NCI-H345 treated with DMSO at 0.1 percent for 48 hours (cell line): ENCODE measurements around the gene EXOC3L4.
A peak's percentile ranks its signal among the peaks of the same experiment; 100 is the strongest.

Experiments used
- DNase-seq: peaks from one replicate; lab custom pipeline; 2025; ENCODE audit not compliant: unreplicated experiment; lab: John Stamatoyannopoulos, UW

The EXOC3L4 gene

GRCh38 chr14:103090481-103091020 lies 4.0 kb upstream of the EXOC3L4 start:
- no peak for DNase-seq

- no peak for DNase-seq
Measured at GRCh38 chr14:103091041-103091882, 3.3 kb upstream of the EXOC3L4 start.

- DNase-seq: no peak
Measured at GRCh38 chr14:103091883-103092222, 2.7 kb upstream of the EXOC3L4 start.

- no peak for DNase-seq
Measured at GRCh38 chr14:103093856-103094405, 594 bp upstream of the EXOC3L4 start.

DNA sequence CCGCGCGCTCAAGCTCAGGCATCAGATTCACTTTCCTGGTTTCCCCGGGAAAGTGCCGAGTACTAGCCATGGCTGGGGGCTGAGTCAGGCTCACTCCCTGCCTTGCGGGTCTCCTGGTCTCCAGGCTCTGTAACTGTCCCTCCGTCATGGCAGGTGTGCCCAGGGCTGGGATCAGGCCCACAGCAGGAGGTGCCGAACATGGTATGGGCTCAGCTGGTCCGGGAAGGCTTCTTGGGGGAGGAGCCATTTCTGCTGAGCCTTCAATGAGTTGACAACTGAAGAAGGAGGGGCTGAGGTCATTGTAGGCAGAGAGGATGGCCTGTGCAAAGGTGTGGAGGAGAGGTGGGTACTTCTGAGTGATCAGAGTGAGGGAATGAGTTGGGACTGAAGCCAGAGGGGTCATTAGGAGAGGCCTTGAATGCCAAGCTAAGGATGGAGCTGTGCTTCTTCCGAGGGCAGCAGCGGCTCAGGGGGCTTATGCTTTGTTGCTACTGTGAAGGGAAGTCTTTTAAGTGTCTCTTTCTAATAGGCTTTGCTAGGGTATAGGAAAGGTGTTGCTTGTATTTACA lies 769 bp downstream of the EXOC3L4 start:
- no peak for DNase-seq

GRCh38 chr14:103096387-103096786 lies 1.9 kb downstream of the EXOC3L4 start:
- no peak for DNase-seq

- no peak for DNase-seq
Measured at GRCh38 chr14:103097244-103097993, 2.9 kb downstream of the EXOC3L4 start.

- DNase-seq: no peak
Measured at GRCh38 chr14:103097994-103098957, 3.8 kb downstream of the EXOC3L4 start.

GRCh38 chr14:103099081-103099732 lies 4.7 kb downstream of the EXOC3L4 start:
- DNase-seq: no peak

GRCh38 chr14:103099733-103100280 lies 5.3 kb downstream of the EXOC3L4 start:
- no peak for DNase-seq

GRCh38 chr14:103100281-103101121 lies 6.0 kb downstream of the EXOC3L4 start:
- DNase-seq: no peak

DNA sequence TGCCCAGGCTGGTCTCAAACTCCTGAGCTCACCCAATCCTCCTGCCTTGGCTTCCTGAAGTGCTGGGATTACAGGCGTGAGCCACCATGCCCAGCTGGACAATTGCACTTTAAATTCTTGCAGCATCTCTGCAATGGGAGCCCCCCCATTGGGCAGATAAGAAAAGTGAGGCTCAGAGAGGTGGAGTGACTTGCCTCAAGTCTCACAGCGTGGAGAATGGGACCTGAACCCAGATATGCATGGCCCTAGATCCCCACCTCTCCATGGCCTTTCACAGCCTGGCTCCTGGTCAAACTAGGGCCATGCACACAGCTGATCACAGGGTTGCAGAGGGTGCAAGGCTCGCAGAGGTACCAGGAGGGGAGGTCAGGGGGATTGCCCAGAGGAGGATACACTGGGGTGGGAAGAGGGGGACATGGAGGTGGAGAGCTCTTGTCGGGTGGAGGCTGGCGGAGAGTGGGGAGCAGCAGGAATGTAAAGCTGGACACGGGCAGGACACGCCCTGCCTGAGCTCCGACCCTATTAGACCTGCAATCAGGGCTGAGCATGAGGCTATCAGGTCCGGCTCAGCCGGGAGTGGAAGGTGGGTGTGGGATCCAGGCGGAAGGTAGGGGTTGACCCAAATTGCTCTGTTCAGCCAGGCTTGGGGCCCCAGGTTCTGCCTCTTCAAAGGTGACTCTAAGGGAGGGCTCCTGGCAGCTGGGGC lies 6.9 kb downstream of the EXOC3L4 start:
- DNase-seq: no peak

DNA sequence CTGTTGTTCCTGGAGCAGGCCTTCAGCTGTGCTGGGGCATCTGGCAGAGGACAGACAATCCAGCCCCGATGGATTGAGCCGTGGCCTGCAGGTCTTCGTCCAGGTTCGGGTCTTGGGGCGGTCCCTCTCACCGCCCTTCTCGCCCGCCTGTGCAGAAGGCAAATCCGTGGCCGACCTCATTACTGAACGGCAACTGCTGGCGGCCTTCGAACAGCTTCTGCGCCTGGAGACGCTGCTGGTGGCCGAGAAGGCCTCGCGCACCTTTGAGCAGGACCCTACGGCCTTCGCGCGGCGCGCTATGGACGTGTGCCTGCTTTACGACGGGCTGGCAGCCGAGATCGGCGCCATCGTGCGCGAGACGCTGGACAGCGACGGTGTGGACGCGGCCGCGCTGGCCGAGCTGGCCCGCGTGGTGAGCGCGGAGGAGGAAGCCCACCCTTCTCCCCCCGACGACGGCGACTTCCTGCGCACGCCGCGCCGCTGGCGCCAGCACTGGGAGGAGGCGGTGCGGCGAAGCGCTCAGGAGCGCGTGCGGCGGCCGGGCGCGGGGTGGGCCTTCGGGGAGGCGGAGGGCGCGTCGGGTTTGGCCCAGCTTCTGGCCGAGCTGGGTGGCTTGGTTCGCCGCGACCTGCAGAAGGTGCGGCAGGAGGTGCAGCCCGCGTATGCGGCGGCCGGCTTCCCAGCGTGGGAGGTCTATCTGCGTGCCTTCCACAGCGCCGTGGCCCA lies 7.6 kb downstream of the EXOC3L4 start:
- DNase-seq: no peak

- DNase-seq: no peak
Measured at GRCh38 chr14:103102689-103103260, 8.2 kb downstream of the EXOC3L4 start.

- DNase-seq: peak; percentile 24
Measured at GRCh38 chr14:103103461-103104388, 9.2 kb downstream of the EXOC3L4 start.

DNA sequence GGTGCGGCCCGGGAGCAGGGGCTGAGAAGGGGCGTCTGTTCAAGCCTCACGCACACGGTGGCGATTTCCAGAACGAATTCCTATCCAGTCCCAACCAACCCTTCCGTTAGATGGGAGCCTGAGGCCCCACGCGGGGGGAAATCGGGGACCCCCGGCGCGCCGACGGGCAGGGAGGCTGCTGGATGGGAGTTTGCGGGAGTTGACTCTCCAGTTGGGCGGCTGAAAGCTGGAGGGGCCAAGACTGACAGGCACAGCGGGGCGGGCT lies 9.8 kb downstream of the EXOC3L4 start:
- no peak for DNase-seq
